SK-N-SH (cell line): ENCODE measurements around the gene ST13. TPM values are rescaled to one million over a fixed set of nuclear protein-coding genes. Genes with fewer than 3 reads are reported as not detected.

Experiments used
- CTCF ChIA-PET: fragments of 300-600, 350-600 bp; formaldehyde crosslinking; extraction: SDS; loops from one replicate; lab custom pipeline; 2021; lab: Yijun Ruan, JAX
- POLR2A ChIA-PET: fragments of 350-600 bp; sonication (Branson Sonifier 250); formaldehyde crosslinking; extraction: SDS; loops from one replicate; lab custom pipeline; 2020; ENCODE audit warnings: antibody characterized with exemption, inconsistent platforms; lab: Yijun Ruan, JAX
- DNase-seq: peaks from one replicate; pipeline ENCODE4 v3.0.0; 2012
- H2AFZ ChIP-seq: fragments of 200-600 bp; sonication (generic); 2 replicates; pipeline ENCODE4 v1.8.1; 2016; ENCODE audit warnings: antibody characterized with exemption, mild to moderate bottlenecking, low read depth
- H3F3A ChIP-seq: fragments of 200-600 bp; sonication (generic); replicated peaks from 2 replicates; pipeline ENCODE3; 2016; ENCODE audit warnings: antibody characterized with exemption, mild to moderate bottlenecking; ENCODE audit not compliant: insufficient read depth
- H3K27ac ChIP-seq, 2 experiments: fragments of 200-500 bp in 1 of 2; fragments of 200-600 bp in 1 of 2; sonication (Bioruptor generic) in 1 of 2; sonication (generic), shearing (Covaris generic) in 1 of 2; 2 replicates each; pipeline versions ENCODE4 v1.5.1 to v1.6.1; 2014 to 2016; ENCODE audit warnings: low read depth in 2 of 2, inconsistent platforms in 1 of 2, low read length in 1 of 2, mild to moderate bottlenecking in 1 of 2, mixed read lengths in 1 of 2
- H3K27me3 ChIP-seq: fragments of 200-600 bp; sonication (generic), shearing (Covaris generic); 2 replicates; pipeline ENCODE4 v1.6.1; 2016; ENCODE audit warnings: mixed run types; ENCODE audit not compliant: insufficient read depth
- H3K36me3 ChIP-seq, 2 experiments: fragments of 200-500 bp in 1 of 2; fragments of 200-600 bp in 1 of 2; sonication (Bioruptor generic) in 1 of 2; sonication (generic) in 1 of 2; replicated peaks in 1 of 2; 2 replicates each; pipeline versions ENCODE3 to v1.5.1; 2014 to 2016; ENCODE audit warnings: low read length in 1 of 2, mild to moderate bottlenecking in 1 of 2; ENCODE audit not compliant: insufficient read depth in 2 of 2, control insufficient read depth in 1 of 2
- H3K4me1 ChIP-seq, 2 experiments: fragments of 200-500 bp in 1 of 2; fragments of 200-600 bp in 1 of 2; sonication (Bioruptor generic) in 1 of 2; sonication (generic), shearing (Covaris generic) in 1 of 2; 2 replicates each; pipeline versions ENCODE4 v1.5.1 to v1.6.1; 2014 to 2016; ENCODE audit warnings: low read depth in 1 of 2, low read length in 1 of 2, mixed run types in 1 of 2; ENCODE audit not compliant: insufficient read depth in 2 of 2, control insufficient read depth in 1 of 2
- H3K4me2 ChIP-seq: fragments of 200-600 bp; sonication (generic), shearing (Covaris generic); 2 replicates; pipeline ENCODE4 v1.6.1; 2017; ENCODE audit warnings: mixed run types
- H3K4me3 ChIP-seq, 2 experiments: fragments of 200-500 bp in 1 of 2; fragments of 200-600 bp in 1 of 2; sonication (Bioruptor generic) in 1 of 2; sonication (generic), shearing (Covaris generic) in 1 of 2; 2 replicates each; pipeline versions ENCODE4 v1.5.1 to v1.8.1; 2014 to 2016; ENCODE audit warnings: low read depth in 2 of 2, inconsistent platforms in 1 of 2, low read length in 1 of 2, mild to moderate bottlenecking in 1 of 2, mixed read lengths in 1 of 2, moderate library complexity in 1 of 2
- H3K79me2 ChIP-seq: fragments of 200-600 bp; sonication (generic); 2 replicates; pipeline ENCODE4 v1.8.1; 2017; ENCODE audit warnings: mild to moderate bottlenecking; ENCODE audit not compliant: insufficient read depth
- H3K9ac ChIP-seq: fragments of 200-600 bp; sonication (generic); 2 replicates; pipeline ENCODE4 v1.6.1; 2017; ENCODE audit warnings: mixed run types
- H3K9me2 ChIP-seq: fragments of 200-600 bp; sonication (generic); 2 replicates; pipeline ENCODE4 v1.6.1; 2017; ENCODE audit warnings: mixed run types
- H3K9me3 ChIP-seq: fragments of 200-600 bp; sonication (generic); 2 replicates; pipeline ENCODE4 v1.6.1; 2017; ENCODE audit warnings: mixed run types, mild to moderate bottlenecking, moderate library complexity
- H4K20me1 ChIP-seq: fragments of 200-600 bp; sonication (generic); 2 replicates; pipeline ENCODE4 v1.6.1; 2017; ENCODE audit warnings: mild to moderate bottlenecking, mixed run types; ENCODE audit not compliant: insufficient read depth
- EZH2phosphoT487 ChIP-seq: fragments of 200-600 bp; sonication (generic); IDR thresholded peaks from 2 replicates; pipeline ENCODE4 v1.6.1; 2017; ENCODE audit warnings: low read depth, mixed run types, mild to moderate bottlenecking, antibody characterized with exemption, moderate library complexity, borderline replicate concordance
- GABPA ChIP-seq: IDR thresholded peaks from 2 replicates; pipeline ENCODE4 v1.4.0; 2012; ENCODE audit warnings: low read depth, mild to moderate bottlenecking
- MXI1 ChIP-seq: IDR thresholded peaks from 2 replicates; pipeline ENCODE4 v1.6.1; 2012; ENCODE audit warnings: mild to moderate bottlenecking, low read depth, low read length, improper control_type of control experiment
- REST ChIP-seq: IDR thresholded peaks from 2 replicates; pipeline ENCODE4 v1.6.1; 2012; ENCODE audit warnings: mild to moderate bottlenecking, low read depth, low read length, moderate library complexity
- USF1 ChIP-seq: IDR thresholded peaks from 2 replicates; pipeline ENCODE4 v1.4.0; 2012; ENCODE audit warnings: low read depth, borderline replicate concordance
- ZBTB33 ChIP-seq: IDR thresholded peaks from 2 replicates; pipeline ENCODE4 v1.4.0; 2012; ENCODE audit warnings: low read depth, borderline replicate concordance
- whole genome bisulfite sequencing: methylation state at CpG from one replicate; pipeline ENCODE4 v1.1.6; 2017; ENCODE audit warnings: low lambda C conversion rate; 5-methylcytosine and 5-hydroxymethylcytosine counted together
- polyA plus RNA-seq, 3 experiments: library from polyadenylated mRNA; depleted of rRNA; stranded (reverse); fragments of >200 nt; gene quantifications; 2 replicates each; pipeline ENCODE4 v1.2.3, GENCODE V29; 2012

ST13 gene
- polyA plus RNA-seq, 1 of the 3 experiments (the other 2 are of a cell fraction) = 66.0 TPM

- CTCF ChIA-PET = no interaction called here
- 94% methylated on average over 3 of the region's 3 CpGs for WGBS
- POLR2A ChIA-PET = no interaction called here
Measured at GRCh38 chr22:40875111-40875510, 18.7 kb upstream of the ST13 start.

More at GRCh38 chr22:40875111-40875510, 18.7 kb upstream of the ST13 start:
- Histone ChIP-seq H3K4me1 (no peaks in the 10 kb centered on the region), H3K79me2 (no peaks in the 10 kb centered on the region), H4K20me1 (no peaks in the 10 kb centered on the region)
- TF ChIP-seq EZH2phosphoT487 (no peak), GABPA (no peak), USF1 (no peak), ZBTB33 (no peak), MXI1 (no peak), REST (no peak)
- TF ChIP-seq, all 33 proteins: peak for 0
- peaks cover 0 to 6% of the 10 kb centered on the region in 2 experiments for H3K36me3 ChIP-seq
- no peak overlapping the region for H3K27ac ChIP-seq
- H3K27me3 ChIP-seq = no peaks in the 10 kb centered on the region
- H3K4me2 ChIP-seq = no peak overlapping the region
- no peaks in the 10 kb centered on the region for H3K9me2 ChIP-seq
- H3K9me3 ChIP-seq = no peaks in the 10 kb centered on the region
- no peak overlapping the region for H3K9ac ChIP-seq
- H2AFZ ChIP-seq = no peak overlapping the region
- H3K4me3 ChIP-seq = no peak overlapping the region
- DNase-seq = no peak
- no peaks in the 10 kb centered on the region for H3F3A ChIP-seq
